A549 (cell line): ENCODE data around the gene CAPN9. TPM values are rescaled to one million over a fixed set of nuclear protein-coding genes. Genes with fewer than 3 reads are reported as not detected.
"Not testable (repeated sequence)": the region's sequence is repeated elsewhere in the genome, so short reads cannot be mapped to it uniquely, and the experiment has no call there.

ENCODE experiments used
- ATAC-seq, 2 experiments: fragments of 200-7000 bp in 1 of 2; fragments of >200 bp in 1 of 2; cut with Nextera tagmentation in 1 of 2; cut with Tn5 transposase in 1 of 2; 3 replicates each; pipeline versions ENCODE4 v1.8.0 to v1.9.1; 2018 to 2020; ENCODE audit warnings: mild to moderate bottlenecking in 1 of 2, moderate library complexity in 1 of 2
- CTCF ChIA-PET: fragments of 300-600 bp; sonication (Branson Sonifier 250); formaldehyde crosslinking; extraction: SDS; loops from one replicate; lab custom pipeline; 2021; ENCODE audit warnings: antibody characterized with exemption, inconsistent platforms; lab: Yijun Ruan, JAX
- POLR2A ChIA-PET: fragments of 350-600 bp; formaldehyde crosslinking; extraction: SDS; loops from one replicate; lab custom pipeline; 2021; ENCODE audit warnings: antibody characterized with exemption, inconsistent platforms; lab: Yijun Ruan, JAX
- DNase-seq, 2 experiments: peaks; one replicate each; pipeline versions ENCODE4 v3.0.0 to v3.0.0-alpha.2; 2011 to 2016; ENCODE audit warnings: low read depth in 1 of 2, low spot score in 1 of 2
- FAIRE-seq: peaks from 2 replicates; lab custom pipeline; 2011; peaks lifted over from hg19 to GRCh38; lab: Jason Lieb, UNC
- H3K27ac ChIP-seq, 2 experiments: fragments of >200 bp; sonication (Bioruptor Twin); formaldehyde crosslinking; 3 replicates each; pipeline ENCODE4 v1.5.1; 2016 to 2017
- H3K4me1 ChIP-seq: fragments of >200 bp; sonication (Bioruptor Twin); formaldehyde crosslinking; 3 replicates; pipeline ENCODE4 v1.6.1; 2016
- H3K4me2 ChIP-seq: fragments of >200 bp; sonication (Bioruptor Twin); formaldehyde crosslinking; 3 replicates; pipeline ENCODE4 v1.6.1; 2016
- H3K4me3 ChIP-seq: fragments of >200 bp; sonication (Bioruptor Twin); formaldehyde crosslinking; 3 replicates; pipeline ENCODE4 v1.5.1; 2016
- H3K9me3 ChIP-seq: fragments of >200 bp; sonication (Bioruptor Twin); formaldehyde crosslinking; 3 replicates; pipeline ENCODE4 v1.6.1; 2016
- ATOH8 ChIP-seq: fragments of 250-450 bp; sonication (Bioruptor Pico); IDR thresholded peaks from 2 replicates; pipeline ENCODE4 v1.5.0; 2020; ENCODE audit warnings: low read depth, mild to moderate bottlenecking, moderate library complexity
- CBX8 ChIP-seq: fragments of 200-600 bp; sonication (generic); IDR thresholded peaks from 2 replicates; pipeline ENCODE4 v1.6.1; 2016
- CEBPB ChIP-seq, 2 experiments: fragments of >200 bp in 1 of 2; sonication (Bioruptor Twin) in 1 of 2; formaldehyde crosslinking in 1 of 2; IDR thresholded peaks; 2 replicates each; pipeline ENCODE4 v1.6.1; 2012 to 2016
- CHD2 ChIP-seq: fragments of 150-350 bp; IDR thresholded peaks from 2 replicates; pipeline ENCODE4 v1.6.1; 2014; ENCODE audit warnings: low read length; ENCODE audit not compliant: partially characterized antibody
- ELK1 ChIP-seq: fragments of 150-350 bp; IDR thresholded peaks from 2 replicates; pipeline ENCODE4 v1.6.1; 2014; ENCODE audit warnings: low read depth, mild to moderate bottlenecking, low read length
- FOSB ChIP-seq: fragments of 250-450 bp; sonication (Bioruptor Pico); IDR thresholded peaks from 2 replicates; pipeline ENCODE4 v1.5.0; 2020; ENCODE audit warnings: mild to moderate bottlenecking, moderate library complexity
- FOXS1 ChIP-seq: fragments of 250-450 bp; sonication (Bioruptor Pico); IDR thresholded peaks from 2 replicates; pipeline ENCODE4 v1.5.0; 2020; ENCODE audit warnings: mild to moderate bottlenecking, moderate library complexity
- GATA3 ChIP-seq: IDR thresholded peaks from 2 replicates; pipeline ENCODE4 v1.6.1; 2012; ENCODE audit warnings: borderline replicate concordance
- HES2 ChIP-seq: fragments of >200 bp; sonication (Bioruptor Twin); formaldehyde crosslinking; IDR thresholded peaks from 2 replicates; pipeline ENCODE4 v1.6.1; 2016
- HMGXB4 ChIP-seq: fragments of 250-450 bp; sonication (Bioruptor Pico); IDR thresholded peaks from 2 replicates; pipeline ENCODE4 v1.5.0; 2021; ENCODE audit warnings: mild to moderate bottlenecking, moderate library complexity, borderline replicate concordance
- HOXB13 ChIP-seq: fragments of 250-450 bp; sonication (Bioruptor Pico); IDR thresholded peaks from 2 replicates; pipeline ENCODE4 v1.5.0; 2020; ENCODE audit warnings: low read depth, mild to moderate bottlenecking, moderate library complexity
- KDM1A ChIP-seq: fragments of 200-600 bp; sonication (generic); IDR thresholded peaks from 2 replicates; pipeline ENCODE4 v1.6.1; 2016; ENCODE audit warnings: low read depth, mild to moderate bottlenecking
- MAFK ChIP-seq: fragments of 450-650 bp; IDR thresholded peaks from 2 replicates; pipeline ENCODE4 v1.6.1; 2014; ENCODE audit not compliant: partially characterized antibody
- MAX ChIP-seq: IDR thresholded peaks from 2 replicates; pipeline ENCODE4 v1.6.1; 2012
- NFE2L2 ChIP-seq: fragments of 150-350 bp; conservative IDR thresholded peaks from 2 replicates; pipeline ENCODE4 v1.6.1; 2014; ENCODE audit warnings: low read length
- NPAS2 ChIP-seq: fragments of 250-450 bp; sonication (Bioruptor Pico); IDR thresholded peaks from 2 replicates; pipeline ENCODE4 v1.8.0; 2022; ENCODE audit warnings: mild to moderate bottlenecking, moderate library complexity, borderline replicate concordance
- NR3C1 ChIP-seq: fragments of >200 bp; sonication (Bioruptor Twin); formaldehyde crosslinking; IDR thresholded peaks from 3 replicates; pipeline ENCODE4 v1.6.1; 2017
- PHF8 ChIP-seq: fragments of 200-600 bp; sonication (generic); IDR thresholded peaks from 2 replicates; pipeline ENCODE4 v1.6.1; 2016; ENCODE audit warnings: low read depth, mild to moderate bottlenecking, antibody characterized with exemption, moderate library complexity, borderline replicate concordance
- RARB ChIP-seq: fragments of 250-450 bp; sonication (Bioruptor Pico); IDR thresholded peaks from 2 replicates; pipeline ENCODE4 v1.8.0; 2021; ENCODE audit warnings: mild to moderate bottlenecking, moderate library complexity
- RFX5 ChIP-seq: fragments of 450-650 bp; IDR thresholded peaks from 2 replicates; pipeline ENCODE4 v1.7.1; 2014; ENCODE audit warnings: antibody characterized with exemption, mild to moderate bottlenecking, moderate library complexity
- SMC3 ChIP-seq: fragments of >200 bp; sonication (Bioruptor Twin); formaldehyde crosslinking; IDR thresholded peaks from 3 replicates; pipeline ENCODE4 v1.6.1; 2018; ENCODE audit warnings: inconsistent platforms
- TFCP2L1 ChIP-seq: fragments of 250-450 bp; sonication (Bioruptor Pico); IDR thresholded peaks from 2 replicates; pipeline ENCODE4 v1.5.0; 2021; ENCODE audit warnings: mild to moderate bottlenecking
- ZFP36 ChIP-seq: fragments of 450-650 bp; IDR thresholded peaks from 2 replicates; pipeline ENCODE4 v1.6.1; 2014; ENCODE audit warnings: borderline replicate concordance; ENCODE audit not compliant: partially characterized antibody
- WGBS: methylation state at CpG from one replicate; pipeline ENCODE4 v1.1.6; 2017; ENCODE audit errors: missing lambda C conversion rate; 5-methylcytosine and 5-hydroxymethylcytosine counted together
- polyA plus RNA-seq, 4 experiments: library from polyadenylated mRNA; depleted of rRNA in 3 of 4; stranded (reverse); fragments of >200 nt; fragmentation: RNase III in 1 of 4; extraction: RNeasy Plus Mini Kit Qiagen cat#74134 plus additional on column Dnase treatment in 1 of 4; gene quantifications; 2 replicates in 3 of 4; 3 replicates in 1 of 4; pipeline ENCODE4 v1.2.3, GENCODE V29; 2011 to 2017
- TF ChIP-seq, protein P1 (sequence below): IDR thresholded peaks from 2 replicates; pipeline ENCODE4 v1.6.1; 2012; ENCODE audit warnings: low read depth, borderline replicate concordance

The CAPN9 gene
- polyA plus RNA-seq, 2 of the 4 experiments (the other 2 are of a cell fraction) = not detected

DNA sequence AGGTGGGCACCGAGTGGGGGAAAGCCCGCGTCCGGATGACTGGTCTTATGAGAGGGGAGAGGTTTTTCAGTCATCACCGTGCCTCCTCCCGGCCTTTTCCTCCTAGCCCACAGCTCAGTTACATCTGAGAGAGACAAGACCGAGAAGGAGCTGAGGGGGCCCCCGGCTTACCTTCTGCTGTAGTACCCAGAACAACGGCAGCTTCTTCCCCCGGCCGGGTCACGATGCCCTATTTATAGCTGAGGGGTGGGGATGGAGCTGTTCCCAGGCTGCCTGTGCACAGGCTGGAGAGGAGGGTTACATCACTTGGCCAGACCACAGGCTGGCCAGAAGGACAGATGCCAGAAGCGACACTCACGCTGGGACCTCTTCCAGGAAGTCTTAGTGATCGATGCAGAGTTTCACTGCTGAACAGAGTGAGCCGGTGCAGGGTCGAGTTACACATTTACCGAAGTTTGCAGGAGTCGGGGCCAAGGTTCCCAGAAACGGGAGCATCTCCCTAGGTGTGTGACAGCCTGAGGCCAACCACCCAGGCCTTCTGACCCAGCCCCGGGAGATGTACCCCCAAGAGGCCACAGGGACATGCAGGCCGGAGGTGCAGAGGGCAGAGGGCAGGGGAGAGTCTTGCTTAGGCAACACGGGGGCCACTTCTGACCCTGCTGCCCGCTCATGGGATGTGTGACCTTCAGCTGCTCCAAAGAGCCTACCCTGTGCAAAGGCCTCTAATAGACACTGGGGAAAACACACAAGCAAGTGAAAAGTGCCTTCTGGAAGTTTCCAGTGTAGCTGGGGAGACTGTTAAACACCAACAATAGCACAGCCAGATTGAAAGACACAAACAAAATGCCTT is 33.0 kb upstream of the CAPN9 start, which contains the start of gene AGT (continued):
- no peak for TF ChIP-seq FOXS1 (CRISPR knock-in tag)
- TF ChIP-seq, all 56 proteins: peak for 0

- ChIA-PET POLR2A (interaction anchor here (0.6 kb wide), 1 partner anchor 153 kb away, joined by 3 read pairs; the partner anchor contains the start of gene C1orf198), CTCF (no interaction called here)
- TF ChIP-seq ATOH8 (no peak), FOSB (no peak), TFCP2L1 (no peak), HOXB13 (CRISPR knock-in tag) (no peak), MAFK (no peak), HES2 (no peak), KDM1A (no peak), NR3C1 (no peak), NFE2L2 (no peak), CBX8 (no peak), CEBPB (IDR thresholded peaks at IDR 0.05) (no peak), RFX5 (no peak), ZFP36 (no peak), GATA3 (no peak), CHD2 (no peak)
- 42% methylated on average over 3 of the region's 3 CpGs for WGBS
- Histone ChIP-seq H3K4me2 (no peak overlapping the region), H3K4me1 (peaks cover 6% of the 10 kb centered on the region; the same call in 2 of the 3 replicates), H3K4me3 (no peak overlapping the region), H3K9me3 (no peaks in the 10 kb centered on the region), H3K27ac (no peak overlapping the region)
- DNase-seq (no peak), ATAC-seq (no peak), FAIRE-seq (no peak)
Measured at GRCh38 chr1:230715510-230715909, 31.7 kb upstream of the CAPN9 start.

- FAIRE-seq, H3K4me1 ChIP-seq, CTCF ChIA-PET, H3K4me3 ChIP-seq, ATAC-seq, H3K9me3 ChIP-seq, DNase-seq, H3K27ac ChIP-seq, H3K4me2 ChIP-seq, POLR2A ChIA-PET: not testable (repeated sequence)
- TF ChIP-seq ZFP36 = peak; percentile 21
- WGBS = 51% methylated on average over 3 of the region's 3 CpGs
Measured at GRCh38 chr1:230716453-230716852, 30.7 kb upstream of the CAPN9 start.

DNA sequence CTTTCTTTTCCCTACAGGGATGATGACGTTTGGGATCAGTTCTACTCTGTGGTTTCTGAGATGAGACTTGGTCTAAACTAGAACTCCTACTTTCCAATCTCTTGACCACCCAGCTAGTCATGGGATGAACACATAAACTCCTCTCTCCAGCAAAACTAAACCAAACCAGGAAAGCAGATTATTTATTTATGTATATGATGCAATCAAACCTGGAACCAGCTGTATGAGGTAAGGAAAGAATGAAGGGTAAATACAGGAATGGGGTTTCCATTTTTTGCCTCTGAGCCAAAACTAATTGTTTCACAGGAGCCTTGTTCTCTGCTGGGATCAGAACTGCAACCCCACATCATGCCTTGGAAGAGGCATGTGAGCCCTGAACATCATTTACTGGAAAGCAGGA is 29.9 kb upstream of the CAPN9 start:
- FAIRE-seq (no peak), DNase-seq (no peak), ATAC-seq (no peak)
- Histone ChIP-seq H3K4me3 (no peak overlapping the region), H3K27ac (no peak overlapping the region), H3K4me1 (peaks cover 6% of the 10 kb centered on the region; the same call in 2 of the 3 replicates), H3K9me3 (no peaks in the 10 kb centered on the region; the same call in 2 of the 3 replicates), H3K4me2 (no peak overlapping the region)
- 9% methylated on average over 1 of the region's 1 CpG for WGBS
- POLR2A ChIA-PET = no interaction called here
- CTCF ChIA-PET = interaction anchor here (1.5 kb wide), 1 partner anchor 15 kb away, joined by 3 read pairs; no protein-coding TSS in a partner anchor
- no peak for TF ChIP-seq KDM1A
- no peak for TF ChIP-seq SMC3
- TF ChIP-seq CBX8 = no peak
- no peak for TF ChIP-seq PHF8
- no peak for TF ChIP-seq MAX
- TF ChIP-seq RARB (CRISPR knock-in tag) = no peak
- no peak for TF ChIP-seq RFX5
- no peak for TF ChIP-seq CHD2
- TF ChIP-seq NPAS2 (CRISPR knock-in tag) = no peak
- TF ChIP-seq HMGXB4 (CRISPR knock-in tag) = no peak
- no peak for TF ChIP-seq ELK1
- no peak for TF ChIP-seq GATA3
- TF ChIP-seq, protein P1, sequence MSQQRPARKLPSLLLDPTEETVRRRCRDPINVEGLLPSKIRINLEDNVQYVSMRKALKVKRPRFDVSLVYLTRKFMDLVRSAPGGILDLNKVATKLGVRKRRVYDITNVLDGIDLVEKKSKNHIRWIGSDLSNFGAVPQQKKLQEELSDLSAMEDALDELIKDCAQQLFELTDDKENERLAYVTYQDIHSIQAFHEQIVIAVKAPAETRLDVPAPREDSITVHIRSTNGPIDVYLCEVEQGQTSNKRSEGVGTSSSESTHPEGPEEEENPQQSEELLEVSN = no peak
- TF ChIP-seq HES2 = no peak
- TF ChIP-seq ATOH8 = no peak
